Measurements from ENCODE around the gene TMEM208.

DNA sequence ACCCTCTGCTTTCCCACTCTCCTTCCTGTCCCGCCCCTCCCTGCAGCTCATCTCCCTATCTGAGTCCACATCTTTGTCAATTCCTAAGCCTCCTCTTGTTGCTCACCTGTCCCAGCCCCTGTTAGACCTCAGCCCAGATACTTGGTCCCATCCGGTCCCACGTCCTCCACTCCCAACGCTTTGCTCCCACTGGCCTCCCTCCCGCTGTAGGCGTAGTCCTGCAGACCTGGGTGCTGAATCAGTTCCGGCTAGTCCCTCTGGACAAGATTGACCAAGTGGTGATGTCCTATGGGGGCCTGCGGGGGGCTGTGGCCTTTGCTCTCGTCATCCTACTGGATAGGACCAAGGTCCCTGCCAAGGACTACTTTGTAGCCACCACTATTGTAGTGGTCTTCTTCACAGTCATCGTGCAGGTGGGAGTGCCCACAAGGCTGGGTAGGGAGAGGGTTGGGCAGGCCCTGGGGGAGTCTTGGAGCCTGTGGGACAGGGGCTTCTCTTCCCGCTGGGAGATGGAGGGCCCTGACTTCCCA, 29.8 kb downstream of the TMEM208 start:
- TF ChIP-seq, protein P1, sequence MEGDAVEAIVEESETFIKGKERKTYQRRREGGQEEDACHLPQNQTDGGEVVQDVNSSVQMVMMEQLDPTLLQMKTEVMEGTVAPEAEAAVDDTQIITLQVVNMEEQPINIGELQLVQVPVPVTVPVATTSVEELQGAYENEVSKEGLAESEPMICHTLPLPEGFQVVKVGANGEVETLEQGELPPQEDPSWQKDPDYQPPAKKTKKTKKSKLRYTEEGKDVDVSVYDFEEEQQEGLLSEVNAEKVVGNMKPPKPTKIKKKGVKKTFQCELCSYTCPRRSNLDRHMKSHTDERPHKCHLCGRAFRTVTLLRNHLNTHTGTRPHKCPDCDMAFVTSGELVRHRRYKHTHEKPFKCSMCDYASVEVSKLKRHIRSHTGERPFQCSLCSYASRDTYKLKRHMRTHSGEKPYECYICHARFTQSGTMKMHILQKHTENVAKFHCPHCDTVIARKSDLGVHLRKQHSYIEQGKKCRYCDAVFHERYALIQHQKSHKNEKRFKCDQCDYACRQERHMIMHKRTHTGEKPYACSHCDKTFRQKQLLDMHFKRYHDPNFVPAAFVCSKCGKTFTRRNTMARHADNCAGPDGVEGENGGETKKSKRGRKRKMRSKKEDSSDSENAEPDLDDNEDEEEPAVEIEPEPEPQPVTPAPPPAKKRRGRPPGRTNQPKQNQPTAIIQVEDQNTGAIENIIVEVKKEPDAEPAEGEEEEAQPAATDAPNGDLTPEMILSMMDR (IDR thresholded peaks at IDR 0.05; ENCODE audit: low read depth, low read length): no peak
- TF ChIP-seq MYC (IDR thresholded peaks at IDR 0.05; ENCODE audit: low read depth, low read length) (no peak), POLR2A (IDR thresholded peaks at IDR 0.05; ENCODE audit: extremely low read depth, insufficient read length) (no peak)
- TF ChIP-seq, protein P2, sequence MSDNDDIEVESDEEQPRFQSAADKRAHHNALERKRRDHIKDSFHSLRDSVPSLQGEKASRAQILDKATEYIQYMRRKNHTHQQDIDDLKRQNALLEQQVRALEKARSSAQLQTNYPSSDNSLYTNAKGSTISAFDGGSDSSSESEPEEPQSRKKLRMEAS (IDR thresholded peaks at IDR 0.05; ENCODE audit: low read depth, low read length): no peak
